22Rv1 (cell line): ENCODE results near the gene SNTB2.

Experiments
- ZFX ChIP-seq: fragments of 450-650 bp; IDR thresholded peaks from 2 replicates; pipeline ENCODE4 v1.6.1; 2017; ENCODE audit warnings: antibody characterized with exemption, borderline replicate concordance
- TF ChIP-seq, protein P1 (sequence below): fragments of 450-650 bp; IDR thresholded peaks from 2 replicates; pipeline ENCODE4 v1.5.1; 2017; ENCODE audit warnings: mild to moderate bottlenecking

DNA sequence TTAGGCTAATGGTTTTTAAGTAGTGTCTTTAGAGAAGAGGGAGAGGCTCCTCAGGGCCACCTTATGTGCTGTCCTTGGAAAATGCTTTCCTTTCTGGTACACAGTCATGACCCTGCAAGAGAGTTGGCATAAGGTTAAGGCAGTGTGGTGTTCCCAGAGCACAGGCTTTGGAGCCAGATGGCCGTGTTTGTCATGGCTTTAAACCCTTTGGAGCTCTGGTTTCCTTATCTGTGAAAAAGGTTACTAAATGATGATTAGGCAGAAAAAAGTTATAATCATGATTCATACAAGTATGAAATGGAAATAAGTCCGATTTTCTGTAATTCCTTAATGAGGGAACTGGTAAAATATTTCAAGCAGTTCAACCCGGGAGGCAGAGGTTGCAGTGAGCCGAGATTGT is 41.3 kb upstream of the SNTB2 start:
- TF ChIP-seq, protein P1, sequence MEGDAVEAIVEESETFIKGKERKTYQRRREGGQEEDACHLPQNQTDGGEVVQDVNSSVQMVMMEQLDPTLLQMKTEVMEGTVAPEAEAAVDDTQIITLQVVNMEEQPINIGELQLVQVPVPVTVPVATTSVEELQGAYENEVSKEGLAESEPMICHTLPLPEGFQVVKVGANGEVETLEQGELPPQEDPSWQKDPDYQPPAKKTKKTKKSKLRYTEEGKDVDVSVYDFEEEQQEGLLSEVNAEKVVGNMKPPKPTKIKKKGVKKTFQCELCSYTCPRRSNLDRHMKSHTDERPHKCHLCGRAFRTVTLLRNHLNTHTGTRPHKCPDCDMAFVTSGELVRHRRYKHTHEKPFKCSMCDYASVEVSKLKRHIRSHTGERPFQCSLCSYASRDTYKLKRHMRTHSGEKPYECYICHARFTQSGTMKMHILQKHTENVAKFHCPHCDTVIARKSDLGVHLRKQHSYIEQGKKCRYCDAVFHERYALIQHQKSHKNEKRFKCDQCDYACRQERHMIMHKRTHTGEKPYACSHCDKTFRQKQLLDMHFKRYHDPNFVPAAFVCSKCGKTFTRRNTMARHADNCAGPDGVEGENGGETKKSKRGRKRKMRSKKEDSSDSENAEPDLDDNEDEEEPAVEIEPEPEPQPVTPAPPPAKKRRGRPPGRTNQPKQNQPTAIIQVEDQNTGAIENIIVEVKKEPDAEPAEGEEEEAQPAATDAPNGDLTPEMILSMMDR = no peak
- TF ChIP-seq ZFX = no peak
